ENCODE results near the gene PACC1. TPM values are rescaled to one million over a fixed set of nuclear protein-coding genes. Genes with fewer than 3 reads are reported as not detected.
"Not testable (repeated sequence)": the region's sequence is repeated elsewhere in the genome, so short reads cannot be mapped to it uniquely, and the experiment has no call there.

PACC1 gene
- total RNA-seq, 1 experiment from 2014 or later: 27.7 TPM

- TF ChIP-seq EZH2 (IDR thresholded peaks at IDR 0.05; ENCODE audit: low read depth): no peak
- no peak for TF ChIP-seq CTCF (conservative IDR thresholded peaks at IDR 0.05)
- no peak overlapping the region for H3K27ac ChIP-seq
- H3K79me2 ChIP-seq (ENCODE audit: low read depth): no peaks in the 10 kb centered on the region
- H3K4me2 ChIP-seq: no peak overlapping the region
- H3K4me3 ChIP-seq: no peak overlapping the region
- no peaks in the 10 kb centered on the region for H3K4me1 ChIP-seq (replicated peaks; ENCODE audit: insufficient read depth)
- no peaks in the 10 kb centered on the region for H3K36me3 ChIP-seq (ENCODE audit: low read depth)
- H3K9me3 ChIP-seq (ENCODE audit: insufficient read depth, low read depth): no peaks in the 10 kb centered on the region
- H4K20me1 ChIP-seq (ENCODE audit: insufficient read depth): no peaks in the 10 kb centered on the region; the same call in 1 of the 2 replicates
- CTCF ChIA-PET: no interaction called here
- no peak for DNase-seq
- BruUV-seq (replicated peaks): no TSS peak
- no peaks in the 10 kb centered on the region; the same call in none of the 2 replicates for H3F3A ChIP-seq (ENCODE audit: insufficient read depth, low read depth)
- intact Hi-C loops (cut with micrococcal nuclease; ENCODE audit: unreplicated experiment): no loop called here
- H3K27me3 ChIP-seq (ENCODE audit: insufficient read depth, low read depth): no peaks in the 10 kb centered on the region
- H2AFZ ChIP-seq: no peak overlapping the region
- POLR2A ChIA-PET (ENCODE audit: unreplicated experiment): no interaction called here
- H3K9me2 ChIP-seq (ENCODE audit: insufficient read depth): no peaks in the 10 kb centered on the region
Observed at GRCh38 chr1:212328248-212328647, 86.4 kb downstream of the PACC1 start.

- H3K4me1 ChIP-seq (replicated peaks; ENCODE audit: insufficient read depth): no peaks in the 10 kb centered on the region
- peaks cover 4% of the 10 kb centered on the region for H3F3A ChIP-seq (ENCODE audit: insufficient read depth, low read depth)
- no peak overlapping the region for H3K4me2 ChIP-seq
- H3K27ac ChIP-seq: no peak overlapping the region
- CTCF ChIA-PET: no interaction called here
- DNase-seq: no peak
- H3K27me3 ChIP-seq (ENCODE audit: insufficient read depth, low read depth): no peaks in the 10 kb centered on the region
- H3K79me2 ChIP-seq (ENCODE audit: low read depth): no peaks in the 10 kb centered on the region
- TF ChIP-seq EZH2 (IDR thresholded peaks at IDR 0.05; ENCODE audit: low read depth) (no peak), CTCF (conservative IDR thresholded peaks at IDR 0.05) (no peak)
- intact Hi-C loops (cut with micrococcal nuclease; ENCODE audit: unreplicated experiment): no loop called here
- H3K9me2 ChIP-seq (ENCODE audit: insufficient read depth): no peaks in the 10 kb centered on the region
- H2AFZ ChIP-seq: no peak overlapping the region
- H3K4me3 ChIP-seq: no peak overlapping the region
- BruUV-seq (replicated peaks): no TSS peak
- no peaks in the 10 kb centered on the region; the same call in 1 of the 2 replicates for H4K20me1 ChIP-seq (ENCODE audit: insufficient read depth)
- no peaks in the 10 kb centered on the region for H3K36me3 ChIP-seq (ENCODE audit: low read depth)
- POLR2A ChIA-PET (ENCODE audit: unreplicated experiment): no interaction called here
- H3K9me3 ChIP-seq (ENCODE audit: insufficient read depth, low read depth): no peaks in the 10 kb centered on the region
Observed at GRCh38 chr1:212326541-212326940, 88.1 kb downstream of the PACC1 start.

GRCh38 chr1:212323066-212323465 is 91.6 kb downstream of the PACC1 start:
- Histone ChIP-seq H3K4me3 (no peak overlapping the region), H2AFZ (no peak overlapping the region), H3K79me2 (ENCODE audit: low read depth) (no peaks in the 10 kb centered on the region), H3K27me3 (ENCODE audit: insufficient read depth, low read depth) (no peaks in the 10 kb centered on the region), H3K4me1 (replicated peaks; ENCODE audit: insufficient read depth) (no peaks in the 10 kb centered on the region), H3K9me2 (ENCODE audit: insufficient read depth) (no peaks in the 10 kb centered on the region), H3K9me3 (ENCODE audit: insufficient read depth, low read depth) (no peaks in the 10 kb centered on the region), H3K4me2 (no peak overlapping the region), H3K36me3 (ENCODE audit: low read depth) (no peaks in the 10 kb centered on the region), H4K20me1 (ENCODE audit: insufficient read depth) (no peaks in the 10 kb centered on the region; the same call in 1 of the 2 replicates), H3F3A (ENCODE audit: insufficient read depth, low read depth) (peaks cover 4% of the 10 kb centered on the region), H3K27ac (no peak overlapping the region)
- ChIA-PET CTCF (no interaction called here), POLR2A (ENCODE audit: unreplicated experiment) (interaction anchor here (0.7 kb wide), 1 partner anchor 211 kb away, joined by 5 read pairs; no protein-coding TSS in a partner anchor)
- intact Hi-C loops (cut with micrococcal nuclease; ENCODE audit: unreplicated experiment): no loop called here
- no peak for TF ChIP-seq EZH2 (IDR thresholded peaks at IDR 0.05; ENCODE audit: low read depth)
- TF ChIP-seq CTCF (conservative IDR thresholded peaks at IDR 0.05): no peak
- no TSS peak for BruUV-seq (replicated peaks)
- no peak for DNase-seq

GRCh38 chr1:212321031-212321430 is 93.7 kb downstream of the PACC1 start:
- H3K4me2 ChIP-seq; intact Hi-C loops (cut with micrococcal nuclease; ENCODE audit: unreplicated experiment); H3K79me2 ChIP-seq (ENCODE audit: low read depth); H3K9me2 ChIP-seq (ENCODE audit: insufficient read depth); H3K27me3 ChIP-seq (ENCODE audit: insufficient read depth, low read depth); H3K4me3 ChIP-seq; H4K20me1 ChIP-seq (ENCODE audit: insufficient read depth); H2AFZ ChIP-seq; H3K9me3 ChIP-seq (ENCODE audit: insufficient read depth, low read depth); H3K4me1 ChIP-seq (replicated peaks; ENCODE audit: insufficient read depth); CTCF ChIA-PET; H3K27ac ChIP-seq; POLR2A ChIA-PET (ENCODE audit: unreplicated experiment); H3K36me3 ChIP-seq (ENCODE audit: low read depth); BruUV-seq (replicated peaks); DNase-seq; H3F3A ChIP-seq (ENCODE audit: insufficient read depth, low read depth): not testable (repeated sequence)
